Epithelial cell of prostate (primary cell): ENCODE data around the gene DGCR6L.
"Not testable (repeated sequence)": the region's sequence is repeated elsewhere in the genome, so short reads cannot be mapped to it uniquely, and the experiment has no call there.

Experiments used
- DNase-seq: peaks from one replicate; pipeline ENCODE4 v3.0.0-alpha.2; 2011; ENCODE audit warnings: low read depth, low spot score
- H3K27ac ChIP-seq: fragments of 450-650 bp; 2 replicates; pipeline ENCODE4 v1.5.1; 2017; ENCODE audit warnings: mild to moderate bottlenecking

The DGCR6L gene

DNA sequence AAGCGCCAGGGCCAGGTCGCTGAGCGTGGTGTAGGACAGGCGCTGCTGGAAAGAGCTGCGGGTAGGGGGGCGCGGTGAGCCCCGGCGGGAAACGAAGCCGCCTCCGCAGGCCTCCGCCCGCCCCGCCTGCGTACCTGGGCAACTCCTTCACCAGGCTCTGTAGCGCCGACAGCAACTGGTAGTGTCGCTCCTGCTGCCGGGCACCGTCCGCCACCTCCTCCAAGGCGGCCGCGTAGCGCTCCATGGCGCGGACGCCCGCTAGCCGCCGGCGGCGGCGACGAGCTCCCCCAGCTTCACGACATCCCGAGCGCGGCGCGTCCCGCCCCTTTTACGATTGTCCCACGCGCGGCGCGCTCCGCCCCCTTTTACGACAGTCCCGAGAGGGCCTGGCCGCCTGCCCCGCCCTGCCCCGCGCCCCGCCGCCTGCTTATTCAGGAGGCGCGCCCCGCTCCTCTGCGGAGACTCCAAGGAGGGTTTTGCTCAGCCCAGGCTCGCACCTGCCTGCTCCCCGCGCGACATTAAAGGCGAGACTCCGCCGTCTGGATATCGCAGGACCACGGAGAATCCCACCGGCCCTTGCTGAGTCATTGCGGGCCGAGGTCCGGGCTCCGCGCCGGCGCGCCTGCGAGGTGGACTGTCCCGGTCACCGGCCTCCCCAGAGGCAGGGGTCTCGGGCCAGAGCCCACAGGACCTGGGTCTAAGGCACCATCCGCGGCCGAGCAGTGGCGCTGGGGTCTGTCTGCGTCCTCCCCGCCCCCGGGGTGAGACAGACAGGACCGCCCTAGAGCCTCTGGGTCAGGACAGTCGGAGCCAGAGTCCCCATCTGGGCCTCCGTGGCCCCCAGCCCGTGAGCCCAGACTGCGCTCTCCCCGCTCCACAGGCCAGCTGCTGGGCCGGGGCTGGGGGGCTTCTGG is at the start of gene DGCR6L:
DGCR6L (minus strand) TSS at position 316 of the 914 bp plus-strand sequence; CDS start at position 244, 72 bp downstream.
- DNase-seq: peak; percentile 75
- peak within 1 kb of the TSS; percentile 48 for H3K27ac ChIP-seq

DNA sequence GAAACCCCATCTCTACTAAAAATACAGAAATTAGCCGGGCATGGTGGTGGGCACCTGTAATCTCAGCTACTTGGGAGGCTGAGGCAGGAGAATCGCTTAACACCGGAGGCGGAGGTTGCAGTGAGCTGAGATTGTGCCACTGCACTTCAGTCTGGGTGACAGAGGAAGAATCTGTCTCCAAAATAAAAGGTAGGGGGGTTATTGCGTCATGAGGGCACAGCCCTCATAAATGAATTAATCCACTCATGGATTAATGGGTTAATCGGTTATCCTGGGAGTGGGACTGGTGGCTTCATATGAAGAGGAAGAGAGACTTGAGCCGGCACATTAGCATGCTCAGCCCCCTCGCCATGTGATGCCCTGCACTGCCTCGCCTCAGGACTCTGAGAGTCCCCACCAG is 49.0 kb upstream of the DGCR6L start:
- not testable (repeated sequence) for H3K27ac ChIP-seq, DNase-seq

GRCh38 chr22:20366841-20367240 is 47.0 kb upstream of the DGCR6L start:
- DNase-seq, H3K27ac ChIP-seq: not testable (repeated sequence)

DNA sequence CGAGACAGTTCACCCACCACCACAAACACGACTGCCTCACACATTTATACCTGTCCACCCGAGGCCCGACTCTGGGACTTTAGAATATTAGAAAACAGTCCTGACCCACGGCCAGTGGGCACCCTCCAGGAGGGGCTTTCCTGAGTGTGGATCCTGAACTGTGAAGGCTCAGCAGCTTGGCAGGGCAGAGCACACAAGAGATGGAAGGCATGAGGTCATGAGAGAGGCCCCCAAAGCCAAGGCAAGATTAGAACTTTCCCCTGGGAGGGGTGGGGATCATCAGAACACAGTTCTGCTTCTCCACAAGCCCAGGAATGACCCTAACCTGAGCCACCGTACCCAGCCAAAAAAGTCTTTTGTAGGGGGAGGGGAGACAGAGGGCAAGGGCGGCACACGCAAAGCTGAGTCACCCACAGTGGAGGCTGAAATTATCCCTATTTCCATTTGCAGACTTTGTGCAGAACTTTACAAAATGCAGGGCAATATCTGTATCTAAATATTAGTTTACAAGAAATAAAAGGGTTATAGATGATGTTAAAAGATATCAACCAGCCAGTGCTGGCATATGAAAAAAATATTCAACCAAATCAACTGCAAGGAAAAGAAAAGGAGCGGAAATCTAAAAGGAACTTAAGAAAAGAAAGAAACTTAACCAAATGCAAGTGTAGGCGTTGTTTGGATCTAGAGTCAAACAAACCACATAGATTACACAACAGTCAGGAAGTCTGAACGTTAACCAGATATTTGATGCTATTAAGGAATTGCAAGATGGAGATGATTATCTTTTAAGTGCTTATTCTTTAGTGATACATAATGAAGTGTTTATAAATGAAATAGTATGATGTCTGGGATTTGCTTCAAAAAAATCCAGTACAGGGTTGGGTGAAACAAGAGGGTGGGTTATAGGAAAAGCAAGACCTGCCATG is 44.7 kb upstream of the DGCR6L start:
- not testable (repeated sequence) for DNase-seq, H3K27ac ChIP-seq

DNA sequence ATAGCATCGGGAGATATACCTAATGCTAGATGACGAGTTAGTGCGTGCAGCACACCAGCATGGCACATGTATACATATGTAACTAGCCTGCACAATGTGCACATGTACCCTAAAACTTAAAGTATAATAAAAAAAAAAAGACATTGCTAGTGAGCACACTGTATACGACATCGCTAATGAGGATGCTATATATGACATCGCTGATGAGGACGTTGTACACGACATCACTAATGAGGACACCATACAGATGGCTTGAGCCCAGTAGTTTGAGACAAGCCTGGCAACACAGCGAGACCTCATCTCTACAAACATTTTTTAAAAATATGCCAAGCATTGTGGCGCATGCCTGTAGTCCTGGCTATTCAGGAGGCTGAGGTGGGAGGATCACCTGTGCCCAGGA is 42.5 kb upstream of the DGCR6L start:
- H3K27ac ChIP-seq, DNase-seq: not testable (repeated sequence)

DNA sequence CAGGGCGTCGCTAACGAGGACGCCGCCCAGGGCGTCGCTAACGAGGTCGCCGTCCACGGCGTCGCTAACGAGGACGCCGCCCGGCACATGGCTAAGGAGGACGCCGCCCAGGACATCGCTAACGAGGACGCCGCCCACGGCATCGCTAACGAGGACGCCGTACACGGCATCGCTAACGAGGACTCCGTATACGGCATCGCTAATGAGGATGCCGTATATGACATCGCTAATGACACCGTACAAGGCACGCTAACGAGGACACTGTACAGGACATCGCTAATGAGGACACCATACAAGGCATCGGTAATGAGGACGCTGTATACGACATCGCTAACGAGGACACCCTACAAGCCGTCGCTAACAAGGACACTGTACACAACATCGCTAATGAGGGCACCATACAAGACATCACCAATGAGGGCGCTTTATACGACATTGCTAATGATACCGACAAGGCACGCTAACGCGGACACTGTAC is 41.9 kb upstream of the DGCR6L start:
- DNase-seq, H3K27ac ChIP-seq: not testable (repeated sequence)

GRCh38 chr22:20360866-20361751 is 41.2 kb upstream of the DGCR6L start:
- not testable (repeated sequence) for DNase-seq, H3K27ac ChIP-seq

DNA sequence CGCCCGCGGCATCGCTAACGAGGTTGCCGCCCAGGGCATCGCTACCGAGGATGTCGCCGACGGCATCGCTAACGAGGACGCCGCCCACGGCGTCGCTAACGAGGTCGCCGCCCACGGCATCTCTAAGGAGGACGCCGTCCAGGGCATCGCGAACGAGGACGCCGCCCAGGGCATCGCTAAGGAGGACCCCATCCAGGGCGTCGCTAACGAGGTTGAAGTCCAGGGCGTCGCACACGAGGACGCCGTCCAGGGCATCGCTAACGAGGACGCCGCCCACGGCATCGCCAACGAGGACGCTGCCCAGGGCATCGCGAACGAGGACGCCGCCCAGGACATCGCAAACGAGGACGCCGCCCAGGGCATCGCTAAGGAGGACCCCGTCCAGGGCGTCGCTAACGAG is 40.4 kb upstream of the DGCR6L start:
- DNase-seq, H3K27ac ChIP-seq: not testable (repeated sequence)

- H3K27ac ChIP-seq, DNase-seq: not testable (repeated sequence)
Measured at GRCh38 chr22:20358503-20359239, 38.8 kb upstream of the DGCR6L start.

DNA sequence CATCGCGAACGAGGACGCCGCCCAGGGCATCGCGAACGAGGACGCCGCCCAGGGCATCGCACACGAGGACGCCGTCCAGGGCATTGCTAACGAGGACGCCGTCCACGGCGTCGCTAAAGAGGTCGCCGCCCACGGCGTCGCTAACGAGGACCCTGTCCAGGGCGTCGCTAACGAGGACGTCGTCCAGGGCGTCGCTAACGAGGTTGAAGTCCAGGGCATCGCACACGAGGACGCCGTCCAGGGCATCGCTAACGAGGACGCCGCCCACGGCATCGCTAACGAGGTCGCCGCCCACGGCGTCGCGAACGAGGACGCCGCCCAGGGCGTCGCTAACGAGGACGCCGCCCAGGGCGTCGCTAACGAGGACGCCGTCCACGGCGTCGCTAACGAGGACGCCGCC is 38.1 kb upstream of the DGCR6L start:
- DNase-seq, H3K27ac ChIP-seq: not testable (repeated sequence)

- H3K27ac ChIP-seq, DNase-seq: not testable (repeated sequence)
Measured at GRCh38 chr22:20356906-20357305, 37.0 kb upstream of the DGCR6L start.

DNA sequence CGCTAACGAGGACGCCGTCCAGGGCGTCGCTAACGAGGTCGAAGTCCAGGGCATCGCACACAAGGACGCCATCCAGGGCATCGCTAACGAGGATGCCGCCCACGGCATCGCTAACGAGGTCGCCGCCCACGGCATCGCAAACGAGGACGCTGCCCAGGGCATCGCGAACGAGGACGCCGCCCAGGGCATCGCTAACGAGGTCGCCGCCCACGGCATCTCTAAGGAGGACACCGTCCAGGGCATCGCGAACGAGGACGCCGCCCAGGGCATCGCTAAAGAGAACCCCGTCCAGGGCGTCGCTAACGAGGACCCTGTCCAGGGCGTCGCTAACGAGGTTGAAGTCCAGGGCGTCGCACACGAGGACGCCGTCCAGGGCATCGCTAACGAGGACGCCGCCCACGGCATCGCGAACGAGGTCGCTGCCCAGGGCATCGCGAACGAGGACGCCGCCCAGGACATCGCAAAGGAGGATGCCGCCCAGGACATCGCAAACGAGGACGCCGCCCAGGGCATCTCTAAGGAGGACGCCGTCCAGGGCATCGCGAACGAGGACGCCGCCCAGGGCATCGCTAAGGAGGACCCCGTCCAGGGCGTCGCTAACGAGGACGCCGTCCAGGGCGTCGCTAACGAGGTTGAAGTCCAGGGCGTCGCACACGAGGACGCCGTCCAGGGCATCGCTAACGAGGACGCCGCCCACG is 36.2 kb upstream of the DGCR6L start:
- H3K27ac ChIP-seq, DNase-seq: not testable (repeated sequence)

DNA sequence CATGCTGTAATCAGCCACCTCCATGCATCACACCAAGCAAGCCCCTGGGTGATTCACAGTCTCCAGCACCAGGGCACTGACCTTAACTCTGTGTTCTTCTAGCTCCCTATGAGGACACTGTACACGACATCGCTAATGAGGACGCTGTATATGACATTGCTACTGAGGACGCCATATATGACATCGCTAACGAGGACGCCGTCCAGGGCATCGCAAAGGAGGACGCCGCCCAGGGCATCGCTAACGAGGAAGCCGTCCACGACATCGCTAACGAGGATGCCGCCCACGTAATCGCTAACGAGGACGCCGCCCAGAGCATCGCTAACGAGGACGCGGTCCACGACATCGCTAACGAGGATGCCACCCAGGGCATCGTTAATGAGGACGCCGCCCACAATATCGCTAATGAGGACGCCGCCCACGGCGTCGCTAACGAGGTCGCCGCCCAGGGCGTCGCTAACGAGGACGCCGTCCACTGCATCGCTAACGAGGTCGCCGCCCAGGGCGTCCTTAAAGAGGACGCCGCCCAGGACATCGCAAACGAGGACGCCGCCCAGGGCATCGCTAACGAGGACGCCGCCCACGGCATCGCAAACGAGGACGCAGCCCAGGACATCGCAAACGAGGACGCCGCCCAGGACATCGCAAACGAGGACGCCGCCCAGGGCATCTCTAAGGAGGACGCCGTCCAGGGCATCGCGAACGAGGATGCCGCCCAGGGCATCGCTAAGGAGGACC is 34.5 kb upstream of the DGCR6L start:
- DNase-seq: no peak
- no peak overlapping the region for H3K27ac ChIP-seq

GRCh38 chr22:20352536-20352935 is 32.7 kb upstream of the DGCR6L start:
- DNase-seq: peak; percentile 2
- H3K27ac ChIP-seq: not testable (repeated sequence)

- H3K27ac ChIP-seq, DNase-seq: not testable (repeated sequence)
Measured at GRCh38 chr22:20346553-20346952, 26.7 kb upstream of the DGCR6L start.

DNA sequence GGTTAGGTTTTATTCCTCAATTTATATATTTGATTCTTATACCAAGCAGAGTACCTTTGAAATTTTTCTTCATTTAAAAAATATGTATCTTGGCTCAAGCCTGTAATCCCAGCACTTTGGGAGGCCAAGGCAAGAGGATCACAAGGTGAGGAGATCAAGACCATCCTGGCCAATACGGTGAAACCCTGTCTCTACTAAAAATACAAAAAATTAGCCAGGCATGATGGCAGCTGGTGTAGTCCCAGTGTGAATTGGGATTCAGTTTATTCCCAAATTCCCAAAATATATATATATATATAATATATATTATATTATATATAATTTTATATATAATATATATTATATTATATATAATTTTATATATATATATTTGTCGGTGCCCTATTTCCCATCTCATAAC is 18.4 kb upstream of the DGCR6L start:
- not testable (repeated sequence) for H3K27ac ChIP-seq

GRCh38 chr22:20337807-20338206 is 17.9 kb upstream of the DGCR6L start:
- DNase-seq, H3K27ac ChIP-seq: not testable (repeated sequence)

More for the DNA sequence above, 18.4 kb upstream of the DGCR6L start:
- DNase-seq: not testable (repeated sequence)

DNA sequence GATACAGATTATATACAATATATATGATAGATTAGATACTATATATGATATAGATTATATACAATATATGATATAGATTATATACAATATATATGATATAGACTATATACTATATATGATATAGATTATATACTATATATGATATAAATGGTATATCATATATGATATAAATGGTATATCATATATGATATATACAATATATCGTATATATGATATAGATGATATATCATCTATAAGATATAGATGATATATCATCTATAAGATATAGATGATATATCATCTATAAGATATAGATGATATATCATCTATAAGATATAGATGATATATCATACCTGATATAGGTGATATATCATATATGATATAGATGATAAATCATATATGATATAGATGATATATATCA is 16.7 kb upstream of the DGCR6L start:
- DNase-seq, H3K27ac ChIP-seq: not testable (repeated sequence)
